Stimulated activated naive B cell treated with anti-CD40 and anti-IgM and Interleukin-4, amounts not matched to agents 10 μg/mL and 1 μg/mL and 100 μg/mL, for 72 hours (primary cell): Measurements from ENCODE around the gene CCDC3.
"Not testable (repeated sequence)": the region's sequence is repeated elsewhere in the genome, so short reads cannot be mapped to it uniquely, and the experiment has no call there.

ENCODE experiments used
- ATAC-seq, 2 donors: fragments of 150-1000 bp; cut with Tn5 transposase; replicated peaks; 2 replicates each; pipeline ENCODE4 v1.10.0; 2021; ENCODE audit warnings: moderate library complexity in 1 of 2
- DNase-seq: peaks from one replicate; pipeline ENCODE4 v3.0.0; 2021
- H3K27ac Mint-ChIP-seq: one replicate; pipeline ENCODE4 v1.8.0; 2022; ENCODE audit warnings: mild to moderate bottlenecking, mixed read lengths
- H3K27me3 Mint-ChIP-seq, 2 donors: one replicate each; pipeline ENCODE4 v1.8.0; 2022; ENCODE audit warnings: mixed read lengths in 2 of 2
- H3K36me3 Mint-ChIP-seq, 2 donors: one replicate each; pipeline ENCODE4 v1.8.0; 2022; ENCODE audit warnings: mixed read lengths in 2 of 2, mild to moderate bottlenecking in 1 of 2
- H3K4me1 Mint-ChIP-seq, 2 donors: one replicate each; pipeline ENCODE4 v1.8.0; 2022; ENCODE audit warnings: mixed read lengths in 2 of 2, mild to moderate bottlenecking in 1 of 2
- H3K4me3 Mint-ChIP-seq, 2 donors: one replicate each; pipeline ENCODE4 v1.8.0; 2022; ENCODE audit warnings: mild to moderate bottlenecking in 2 of 2, mixed read lengths in 2 of 2, moderate library complexity in 1 of 2
- H3K9me3 Mint-ChIP-seq, 2 donors: one replicate each; pipeline ENCODE4 v1.8.0; 2022; ENCODE audit warnings: mixed read lengths in 2 of 2, mild to moderate bottlenecking in 1 of 2

The CCDC3 gene

DNA sequence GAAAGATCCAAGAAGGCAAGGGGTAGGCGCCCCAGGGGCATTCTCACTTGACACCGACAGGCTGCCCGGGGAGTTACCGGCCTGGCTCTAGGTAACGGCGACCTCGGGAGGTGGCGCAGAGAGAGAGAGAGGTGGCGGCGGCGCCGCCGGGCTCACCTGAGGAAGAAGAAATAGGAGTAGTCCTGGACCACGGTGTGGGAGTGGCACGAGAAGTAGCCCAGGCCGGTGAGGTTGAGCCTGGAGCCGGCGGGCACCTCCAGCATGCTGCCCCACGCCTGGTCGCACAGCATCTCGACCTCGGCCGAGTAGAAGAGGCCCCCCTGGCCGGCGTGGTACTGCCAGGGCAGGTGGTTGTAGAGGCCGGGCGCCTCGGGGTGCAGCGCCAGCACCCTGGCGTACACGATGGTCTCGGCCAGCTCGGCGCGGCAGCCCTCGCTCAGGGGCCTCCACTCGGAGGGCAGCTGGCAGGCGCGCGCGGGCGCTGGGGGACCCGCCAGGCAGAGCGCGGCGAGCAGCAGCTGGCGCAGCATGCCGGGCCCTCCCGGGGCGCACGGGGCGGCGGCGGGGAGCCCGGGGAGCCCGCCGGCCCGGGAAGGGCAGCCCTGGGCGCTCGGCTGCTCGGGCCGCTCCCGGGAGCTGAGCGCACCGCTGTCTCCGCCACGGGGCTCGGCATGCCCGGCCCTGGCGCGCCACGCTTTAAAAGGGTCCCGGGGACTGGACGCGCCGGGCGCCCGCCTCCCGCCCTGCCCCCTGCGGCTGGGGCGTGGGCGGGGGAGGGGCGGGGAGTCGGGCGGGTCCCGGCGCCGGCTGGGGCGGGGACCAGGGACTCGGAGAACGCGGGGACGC, at the start of gene CCDC3:
Gene CCDC3, minus strand, starts transcription at position 673 of the 846 bp plus-strand sequence. Its CDS starts 143 bp downstream, at position 530.
- no peak within 1 kb of the TSS for H3K27ac Mint-ChIP-seq
- peaks cover 48 to 53% of the 10 kb centered on the region in 2 donors for H3K27me3 Mint-ChIP-seq
- ATAC-seq, result peak; percentile 34 to 45
- H3K36me3 Mint-ChIP-seq, result no peaks in the 10 kb centered on the region
- H3K4me1 Mint-ChIP-seq, result peaks cover 5 to 11% of the 10 kb centered on the region in 2 donors
- H3K4me3 Mint-ChIP-seq, result peak within 1 kb of the TSS; percentile 46 to 69
- no peak for DNase-seq
- H3K9me3 Mint-ChIP-seq, result no peaks in the 10 kb centered on the region

DNA sequence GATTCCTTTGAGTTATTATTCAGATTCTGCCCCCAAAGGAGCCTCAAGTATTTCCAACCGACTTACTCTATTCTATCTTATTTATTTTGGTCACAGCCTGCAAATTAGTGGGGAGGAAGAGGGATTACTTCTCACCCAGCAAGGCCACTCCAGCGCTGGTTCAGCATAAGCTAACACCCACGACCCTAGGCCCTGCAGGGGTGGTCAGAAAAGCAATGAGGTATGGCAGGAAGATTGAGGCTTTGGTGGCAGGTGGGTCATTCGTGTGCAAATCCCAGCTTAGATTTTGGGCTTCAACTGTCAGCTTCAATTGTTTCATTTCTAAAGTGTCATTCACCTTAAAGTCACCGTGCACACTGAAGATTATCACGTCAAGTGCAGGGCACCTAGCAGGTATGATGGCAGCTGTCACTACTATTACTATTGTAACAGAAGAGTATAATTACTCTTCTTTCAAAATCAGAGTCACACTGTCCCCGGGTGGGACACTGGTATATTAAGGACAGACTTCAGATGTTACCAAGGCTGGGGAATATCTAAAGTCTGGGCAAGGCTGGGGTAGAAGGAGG, 49.7 kb upstream of the CCDC3 start:
- Mint-ChIP-seq H3K4me3 (no peak overlapping the region), H3K27ac (no peak overlapping the region), H3K36me3 (no peaks in the 10 kb centered on the region), H3K4me1 (no peaks in the 10 kb centered on the region), H3K9me3 (no peaks in the 10 kb centered on the region), H3K27me3 (peaks cover 9 to 29% of the 10 kb centered on the region in 2 donors)
- no peak for ATAC-seq
- DNase-seq, result no peak

DNA sequence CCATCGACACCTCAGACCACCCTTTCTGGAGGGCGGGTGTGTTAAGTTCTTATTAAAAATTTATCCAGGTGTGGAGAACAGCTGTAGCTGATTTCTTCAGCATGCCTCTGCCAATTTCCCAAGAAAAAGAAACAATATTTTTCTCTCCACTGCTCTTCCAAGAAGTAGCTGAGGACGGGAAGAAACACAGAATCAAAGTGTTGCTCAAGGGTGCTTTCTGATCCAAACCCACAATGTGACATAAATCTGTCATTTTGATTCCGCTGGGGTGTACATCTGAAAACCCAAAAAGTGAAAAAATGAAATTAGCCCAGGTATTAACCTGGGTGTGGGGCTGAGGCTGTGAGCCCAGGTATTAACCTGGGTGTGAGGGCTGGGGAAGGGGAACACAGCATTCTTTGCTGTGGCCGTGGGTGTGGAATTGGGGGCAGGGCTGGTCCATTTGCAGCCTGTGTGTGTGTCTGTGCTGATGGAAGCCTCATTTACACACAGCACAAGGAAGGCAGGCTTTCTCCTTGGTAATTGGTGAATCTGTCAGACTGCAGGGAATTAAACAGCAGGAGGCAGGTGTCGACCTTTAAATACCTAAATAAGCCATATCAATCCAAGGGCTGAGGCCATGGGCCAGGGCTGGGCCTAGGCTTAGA, 48.4 kb upstream of the CCDC3 start:
- Mint-ChIP-seq H3K36me3 (no peaks in the 10 kb centered on the region), H3K4me1 (no peaks in the 10 kb centered on the region), H3K27ac (no peak overlapping the region), H3K27me3 (peaks cover 9 to 29% of the 10 kb centered on the region in 2 donors), H3K4me3 (no peak overlapping the region), H3K9me3 (no peaks in the 10 kb centered on the region)
- DNase-seq (no peak), ATAC-seq (no peak)

DNA sequence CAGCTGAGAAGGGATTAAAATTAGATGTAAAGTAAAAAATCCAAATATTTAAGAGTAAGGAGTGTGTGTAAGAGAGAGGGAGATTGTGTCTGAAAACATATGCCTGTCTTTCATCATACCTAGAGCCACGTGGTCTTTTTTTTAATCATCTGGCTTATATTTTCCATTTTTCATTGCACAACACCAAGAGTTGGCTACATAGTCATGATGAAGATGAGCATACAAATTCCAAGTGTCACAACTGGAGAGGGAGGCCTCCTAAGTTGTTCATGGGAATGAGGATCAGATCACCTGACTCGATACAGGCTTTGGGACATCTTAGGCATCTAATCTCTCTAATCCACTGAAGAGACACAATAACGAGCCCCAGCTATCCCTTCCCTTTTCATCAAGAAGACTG, 47.2 kb upstream of the CCDC3 start:
- no peaks in the 10 kb centered on the region for H3K4me1 Mint-ChIP-seq
- no peaks in the 10 kb centered on the region for H3K36me3 Mint-ChIP-seq
- no peak overlapping the region for H3K4me3 Mint-ChIP-seq
- no peak overlapping the region for H3K27ac Mint-ChIP-seq
- peaks cover 9 to 24% of the 10 kb centered on the region in 2 donors for H3K27me3 Mint-ChIP-seq
- DNase-seq, result no peak
- no peak for ATAC-seq
- peaks cover 0 to under 1% of the 10 kb centered on the region in 2 donors for H3K9me3 Mint-ChIP-seq

DNA sequence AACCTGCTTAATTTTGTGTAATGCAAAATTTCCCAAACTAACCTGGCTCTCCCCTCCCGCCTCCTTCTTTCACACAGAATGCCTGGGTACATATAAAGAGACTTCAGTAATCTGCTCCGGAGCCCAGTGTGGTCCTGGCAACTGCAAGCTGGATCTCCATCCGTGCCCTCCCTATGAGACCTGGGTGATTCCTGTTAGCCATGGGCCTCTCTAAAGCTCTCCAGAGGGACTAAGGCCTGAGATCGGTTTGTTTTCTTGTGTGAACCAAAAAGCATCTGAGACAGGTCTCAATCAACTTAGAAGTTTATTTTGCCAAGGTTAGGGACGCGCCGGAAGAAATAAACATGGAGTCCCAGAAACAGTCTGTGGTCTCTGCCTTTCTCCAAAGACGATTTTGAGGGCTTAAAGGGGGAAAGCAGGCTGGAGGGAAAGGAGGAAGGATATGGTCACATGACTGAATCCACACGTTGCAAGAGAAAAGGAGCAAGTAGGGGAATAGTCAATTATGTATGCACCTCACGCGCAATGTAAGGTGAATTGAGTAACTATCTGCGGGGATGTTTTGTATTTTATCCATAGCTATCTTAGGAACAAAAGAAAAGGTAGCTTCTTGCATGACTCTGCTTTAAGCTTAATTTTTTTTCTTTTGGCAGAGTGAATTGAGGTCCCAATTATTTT, 46.2 kb upstream of the CCDC3 start:
- Mint-ChIP-seq H3K36me3 (no peaks in the 10 kb centered on the region), H3K4me1 (no peaks in the 10 kb centered on the region), H3K4me3 (no peak overlapping the region), H3K9me3 (peaks cover 2 to 4% of the 10 kb centered on the region in 2 donors), H3K27me3 (peaks cover 9 to 20% of the 10 kb centered on the region in 2 donors), H3K27ac (no peak overlapping the region)
- ATAC-seq (no peak), DNase-seq (no peak)

DNA sequence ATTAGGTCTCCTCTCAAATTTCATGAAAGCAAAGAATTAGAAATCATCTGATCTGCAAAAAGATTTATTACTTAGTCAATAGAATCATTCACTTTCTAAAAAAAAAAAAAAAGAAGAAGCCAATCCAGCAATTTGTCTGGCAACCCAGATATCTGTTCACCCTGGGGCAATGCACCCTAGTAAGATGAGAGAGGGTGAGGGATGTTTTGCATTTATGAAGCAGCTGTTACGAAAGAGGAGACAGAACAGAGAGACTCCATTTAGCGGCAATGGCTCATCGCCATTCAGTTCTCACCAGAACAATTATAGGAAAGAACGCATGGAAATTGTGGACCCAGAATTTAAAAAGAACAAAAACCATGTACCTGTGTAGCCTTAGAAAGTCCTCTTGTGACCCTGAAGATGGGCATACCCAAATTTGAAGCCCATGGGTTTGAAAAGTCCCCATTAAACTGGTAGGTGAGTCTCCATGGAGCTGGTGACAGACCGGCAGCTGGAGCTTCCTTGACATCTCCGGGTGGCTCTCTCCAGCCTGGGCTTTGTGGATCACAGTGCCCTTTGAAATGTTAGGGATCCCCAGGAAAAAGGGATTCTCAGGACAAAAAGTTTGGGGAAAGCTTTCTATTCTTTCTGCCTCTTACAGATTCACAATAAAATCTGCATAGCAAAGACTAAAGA, 45.5 kb upstream of the CCDC3 start:
- Mint-ChIP-seq H3K4me3 (no peak overlapping the region), H3K27me3 (peaks cover 9 to 20% of the 10 kb centered on the region in 2 donors), H3K4me1 (no peaks in the 10 kb centered on the region), H3K27ac (no peak overlapping the region), H3K36me3 (no peaks in the 10 kb centered on the region), H3K9me3 (peaks cover 2 to 4% of the 10 kb centered on the region in 2 donors)
- ATAC-seq (no peak), DNase-seq (no peak)

DNA sequence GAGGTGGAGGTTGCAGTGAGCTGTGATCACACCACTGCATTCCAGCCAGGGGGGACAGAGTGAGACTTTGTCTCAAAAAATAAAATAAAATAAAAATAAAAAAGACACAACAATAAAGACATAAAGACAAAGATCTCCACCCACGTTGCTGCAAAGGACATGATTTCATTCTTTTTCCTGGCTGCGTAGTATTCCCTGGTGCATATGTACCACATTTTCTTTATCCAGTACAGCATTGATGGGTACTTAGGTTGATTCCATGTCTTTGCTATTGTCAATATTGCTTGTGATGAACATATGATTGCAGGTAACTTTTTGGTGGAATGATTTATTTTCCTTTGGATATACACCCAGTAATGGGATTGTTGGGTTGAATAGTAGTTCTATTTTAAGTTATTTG, 42.0 kb upstream of the CCDC3 start:
- ATAC-seq (no peak), DNase-seq (no peak)
- no peak overlapping the region for H3K27ac Mint-ChIP-seq
- H3K27me3 Mint-ChIP-seq, result peaks cover 0 to 3% of the 10 kb centered on the region in 2 donors
- peaks cover 2 to 4% of the 10 kb centered on the region in 2 donors for H3K9me3 Mint-ChIP-seq
- H3K4me3 Mint-ChIP-seq, result no peak overlapping the region
- no peaks in the 10 kb centered on the region for H3K4me1 Mint-ChIP-seq
- H3K36me3 Mint-ChIP-seq, result no peaks in the 10 kb centered on the region

DNA sequence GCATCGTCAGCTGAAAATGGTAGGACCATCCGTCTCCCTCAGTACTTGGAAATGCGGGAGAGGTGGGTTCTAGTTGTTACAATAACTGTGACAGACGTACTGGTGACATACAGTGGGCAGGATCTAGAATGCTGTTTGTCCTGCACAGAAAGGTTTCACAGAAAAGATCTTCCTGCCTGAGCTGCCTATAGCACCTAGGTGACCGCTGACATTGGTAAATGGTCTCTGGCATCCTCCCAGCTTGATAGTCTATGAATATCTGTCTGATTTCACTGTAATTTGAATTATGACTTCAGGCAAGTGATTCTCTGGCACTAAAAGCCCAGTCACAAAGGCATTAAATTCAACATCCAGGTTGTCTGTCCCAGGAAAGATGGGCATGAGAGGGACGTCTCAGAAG, 38.2 kb upstream of the CCDC3 start:
- DNase-seq (no peak), ATAC-seq (no peak)
- Mint-ChIP-seq H3K9me3 (peaks cover 4% of the 10 kb centered on the region in 2 donors), H3K27me3 (peaks cover 4 to 10% of the 10 kb centered on the region in 2 donors), H3K36me3 (no peaks in the 10 kb centered on the region), H3K27ac (no peak overlapping the region), H3K4me3 (no peak overlapping the region), H3K4me1 (no peaks in the 10 kb centered on the region)

DNA sequence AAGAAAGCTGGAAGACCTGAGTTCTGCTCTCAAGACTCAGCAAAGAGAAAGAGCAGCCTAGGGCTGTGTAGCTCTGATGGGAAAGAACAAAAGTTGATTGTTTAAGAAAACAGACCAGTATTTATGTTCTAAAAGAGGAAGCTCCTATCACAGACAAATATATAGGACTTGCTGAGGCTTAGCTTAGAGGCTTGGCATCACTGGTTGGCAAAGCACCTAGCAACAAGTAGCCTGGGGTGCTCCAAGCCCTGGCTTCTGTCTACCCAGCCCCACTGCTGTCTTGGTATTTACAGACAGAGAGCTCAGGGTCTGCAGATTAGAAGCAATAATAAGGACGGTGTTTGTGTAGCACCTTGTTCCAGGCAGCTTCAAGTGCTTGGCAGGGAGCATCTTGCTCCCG, 36.9 kb upstream of the CCDC3 start:
- no peak for ATAC-seq
- no peak for DNase-seq
- Mint-ChIP-seq H3K4me1 (no peaks in the 10 kb centered on the region), H3K36me3 (no peaks in the 10 kb centered on the region), H3K4me3 (no peak overlapping the region), H3K27me3 (peaks cover 4 to 10% of the 10 kb centered on the region in 2 donors), H3K9me3 (peaks cover 0 to 2% of the 10 kb centered on the region in 2 donors), H3K27ac (no peak overlapping the region)

DNA sequence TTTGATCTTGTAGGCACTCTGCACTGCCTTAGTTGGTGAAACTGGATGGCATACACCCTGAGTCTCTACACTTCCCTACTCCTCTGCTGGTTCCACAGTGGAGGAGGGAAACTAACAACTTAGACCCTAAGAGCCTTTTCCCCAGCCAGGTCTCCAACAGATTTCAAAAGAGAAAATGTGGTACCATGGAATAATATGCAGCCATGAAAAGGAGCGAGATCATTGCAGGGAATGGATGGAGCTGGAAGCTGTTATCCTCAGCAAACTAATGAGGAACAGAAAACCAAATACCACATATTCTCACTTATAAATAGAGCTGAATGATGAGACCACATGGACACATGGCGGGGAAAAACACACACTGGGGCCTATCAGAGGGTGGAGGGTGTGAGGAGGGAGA, 36.3 kb upstream of the CCDC3 start:
- Mint-ChIP-seq H3K27me3 (peaks cover 4 to 10% of the 10 kb centered on the region in 2 donors), H3K4me1 (no peaks in the 10 kb centered on the region), H3K36me3 (no peaks in the 10 kb centered on the region), H3K4me3 (no peak overlapping the region), H3K27ac (no peak overlapping the region), H3K9me3 (peaks cover 0 to 2% of the 10 kb centered on the region in 2 donors)
- DNase-seq, result no peak
- no peak for ATAC-seq

DNA sequence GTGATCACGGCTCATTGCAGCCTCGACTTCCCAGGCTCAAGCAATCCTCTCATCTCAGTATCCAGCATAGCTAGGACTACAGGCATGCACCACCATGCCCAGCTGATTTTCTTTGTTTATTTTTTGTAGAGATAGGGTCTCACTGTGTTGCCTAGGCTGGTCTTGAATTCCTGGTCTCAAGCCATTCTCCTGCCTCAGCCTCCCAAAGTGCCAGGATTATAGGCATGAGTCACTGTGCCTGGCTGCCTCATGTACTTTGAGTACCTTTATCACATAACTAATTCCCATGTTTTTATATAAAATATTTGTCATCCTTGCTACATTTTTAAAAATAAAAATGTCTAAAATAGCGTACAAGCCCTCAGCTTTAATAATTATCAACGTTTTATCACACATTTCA, 35.3 kb upstream of the CCDC3 start:
- ATAC-seq, result no peak
- no peak overlapping the region for H3K27ac Mint-ChIP-seq
- peaks cover 4 to 10% of the 10 kb centered on the region in 2 donors for H3K27me3 Mint-ChIP-seq
- H3K36me3 Mint-ChIP-seq, result no peaks in the 10 kb centered on the region
- no peak for DNase-seq
- no peaks in the 10 kb centered on the region for H3K4me1 Mint-ChIP-seq
- no peak overlapping the region for H3K4me3 Mint-ChIP-seq
- H3K9me3 Mint-ChIP-seq, result peaks cover 2 to 3% of the 10 kb centered on the region in 2 donors

DNA sequence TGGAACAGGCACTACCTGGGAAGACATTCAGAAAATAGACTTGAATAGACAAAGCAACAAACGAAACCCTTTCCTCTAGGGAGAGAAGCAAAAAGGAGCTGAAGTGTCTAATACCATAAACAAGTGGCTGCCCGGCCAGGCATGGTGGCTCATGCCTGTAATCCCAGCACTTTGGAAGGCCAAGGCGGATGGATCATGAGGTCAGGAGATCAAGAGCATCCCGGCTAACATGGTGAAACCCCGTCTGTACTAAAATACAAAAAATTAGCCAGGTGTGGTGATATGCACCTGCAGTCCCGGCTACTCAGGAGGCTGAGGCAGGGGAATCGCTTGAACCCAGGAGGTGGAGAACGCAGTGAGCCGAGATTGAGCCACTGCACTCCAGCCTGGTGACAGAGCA, 34.2 kb upstream of the CCDC3 start:
- H3K4me3 Mint-ChIP-seq, DNase-seq, H3K27me3 Mint-ChIP-seq, H3K36me3 Mint-ChIP-seq, ATAC-seq, H3K27ac Mint-ChIP-seq, H3K9me3 Mint-ChIP-seq, H3K4me1 Mint-ChIP-seq: not testable (repeated sequence)

DNA sequence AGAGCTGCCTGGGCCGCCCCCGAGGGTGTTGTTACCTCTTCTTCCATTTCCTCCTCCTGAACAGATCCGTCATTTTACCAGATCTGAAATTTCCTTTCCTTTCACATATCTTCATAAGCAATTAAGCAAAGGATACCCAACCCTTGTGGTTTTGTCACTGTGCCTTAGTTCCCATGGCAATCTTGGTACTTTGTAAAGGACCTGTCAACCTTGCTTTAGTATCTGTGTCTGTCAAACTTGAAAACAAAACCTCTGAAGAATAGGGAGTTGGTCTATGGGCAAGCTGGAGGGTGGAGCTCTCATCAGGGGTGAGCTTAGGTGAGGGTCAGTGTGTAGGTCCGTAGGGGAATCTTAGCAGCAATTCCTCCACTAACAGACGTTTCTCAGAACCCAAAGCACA, 25.4 kb upstream of the CCDC3 start:
- Mint-ChIP-seq H3K9me3 (peaks cover 10 to 16% of the 10 kb centered on the region in 2 donors), H3K27ac (no peak overlapping the region), H3K27me3 (peaks cover 19 to 24% of the 10 kb centered on the region in 2 donors), H3K4me1 (no peaks in the 10 kb centered on the region), H3K36me3 (no peaks in the 10 kb centered on the region), H3K4me3 (no peak overlapping the region)
- DNase-seq, result no peak
- no peak for ATAC-seq

DNA sequence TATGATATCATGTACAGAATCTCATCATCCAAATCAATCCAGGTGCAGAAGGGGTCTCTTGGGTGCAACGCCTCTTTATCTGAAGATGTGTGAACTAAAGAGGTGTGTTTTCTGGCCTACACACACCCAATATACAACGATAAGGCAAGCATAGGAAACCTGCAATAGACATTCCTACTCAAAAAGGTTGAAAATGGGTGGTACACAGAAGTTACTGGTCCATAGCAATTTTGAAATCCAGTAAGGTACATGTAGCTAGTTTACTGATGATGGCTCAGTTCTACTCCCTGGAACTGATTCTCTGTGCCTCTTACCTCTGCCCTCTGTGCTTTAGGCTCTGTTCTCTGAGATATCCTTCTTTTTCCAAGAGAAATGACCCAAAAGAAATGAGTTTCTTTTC, 22.2 kb upstream of the CCDC3 start:
- Mint-ChIP-seq H3K27ac (no peak overlapping the region), H3K27me3 (peaks cover 18 to 25% of the 10 kb centered on the region in 2 donors), H3K9me3 (peaks cover 10 to 17% of the 10 kb centered on the region in 2 donors), H3K36me3 (no peaks in the 10 kb centered on the region), H3K4me1 (no peaks in the 10 kb centered on the region), H3K4me3 (no peak overlapping the region)
- ATAC-seq, result no peak
- DNase-seq, result no peak
